Liver (tissue), 9 donors: Measurements from ENCODE around the gene FAM184A. TPM values are rescaled to one million over a fixed set of nuclear protein-coding genes. Genes with fewer than 3 reads are reported as not detected.

Source experiments
- DNase-seq: peaks from one replicate; pipeline ENCODE4 v3.0.0-alpha.2; 2017; ENCODE audit warnings: low spot score
- H3K27ac ChIP-seq, 2 donors: one replicate each; pipeline ENCODE4 v1.7.0; 2013; ENCODE audit warnings: inconsistent platforms in 2 of 2, low read length in 2 of 2, control low read depth in 1 of 2, low read depth in 1 of 2, mild to moderate bottlenecking in 1 of 2
- H3K27me3 ChIP-seq, 4 donors: one replicate each; pipeline versions ENCODE4 v1.6.1 to v1.7.0; 2013; ENCODE audit warnings: low read length in 3 of 4, inconsistent platforms in 1 of 4, mild to moderate bottlenecking in 1 of 4, moderate library complexity in 1 of 4; ENCODE audit not compliant: control insufficient read depth in 4 of 4, insufficient read depth in 4 of 4
- H3K36me3 ChIP-seq, 4 donors: one replicate each; pipeline versions ENCODE4 v1.6.1 to v1.7.0; 2013; ENCODE audit warnings: low read length in 3 of 4, mild to moderate bottlenecking in 3 of 4, low read depth in 1 of 4, moderate library complexity in 1 of 4; ENCODE audit not compliant: control insufficient read depth in 4 of 4, insufficient read depth in 3 of 4
- H3K4me1 ChIP-seq, 4 donors: one replicate each; pipeline versions ENCODE4 v1.6.1 to v1.7.0; 2013; ENCODE audit warnings: low read length in 3 of 4, mild to moderate bottlenecking in 3 of 4, moderate library complexity in 1 of 4; ENCODE audit not compliant: control insufficient read depth in 4 of 4, insufficient read depth in 4 of 4
- H3K4me3 ChIP-seq, 3 donors: one replicate each; pipeline versions ENCODE4 v1.6.1 to v1.7.0; 2013; ENCODE audit warnings: low read length in 3 of 3, control low read depth in 1 of 3, low read depth in 1 of 3, mild to moderate bottlenecking in 1 of 3
- H3K9ac ChIP-seq, 2 donors: one replicate each; pipeline ENCODE4 v1.7.0; 2013; ENCODE audit warnings: low read length in 2 of 2, mild to moderate bottlenecking in 2 of 2, moderate library complexity in 2 of 2, control low read depth in 1 of 2, low read depth in 1 of 2
- H3K9me3 ChIP-seq, 4 donors: one replicate each; pipeline versions ENCODE4 v1.6.1 to v1.7.0; 2013; ENCODE audit warnings: low read length in 3 of 4; ENCODE audit not compliant: control insufficient read depth in 4 of 4
- EGR1 ChIP-seq, 2 donors: IDR thresholded peaks; 2 replicates each; pipeline ENCODE4 v1.6.1; 2016 to 2018; ENCODE audit warnings: antibody characterized with exemption in 2 of 2, low read depth in 2 of 2
- FOXA1 ChIP-seq: IDR thresholded peaks from 2 replicates; pipeline ENCODE4 v1.6.1; 2016; ENCODE audit warnings: antibody characterized with exemption
- FOXA2 ChIP-seq: IDR thresholded peaks from 2 replicates; pipeline ENCODE4 v1.6.1; 2016; ENCODE audit warnings: antibody characterized with exemption
- GABPA ChIP-seq, 2 donors: IDR thresholded peaks in 1 of 2; conservative IDR thresholded peaks in 1 of 2; 2 replicates each; pipeline ENCODE4 v1.6.1; 2016; ENCODE audit warnings: antibody characterized with exemption in 2 of 2, mild to moderate bottlenecking in 1 of 2, moderate library complexity in 1 of 2
- HNF4A ChIP-seq, 2 donors: conservative IDR thresholded peaks; 2 replicates each; pipeline ENCODE4 v1.6.1; 2016; ENCODE audit warnings: antibody characterized with exemption in 2 of 2, mild to moderate bottlenecking in 2 of 2
- HNF4G ChIP-seq: IDR thresholded peaks from 2 replicates; pipeline ENCODE4 v1.6.1; 2016; ENCODE audit warnings: antibody characterized with exemption
- JUND ChIP-seq, 2 donors: IDR thresholded peaks; 2 replicates each; pipeline ENCODE4 v1.6.1; 2016; ENCODE audit warnings: antibody characterized with exemption in 2 of 2
- NR2F2 ChIP-seq: IDR thresholded peaks from 2 replicates; pipeline ENCODE4 v1.6.1; 2016; ENCODE audit warnings: antibody characterized with exemption
- RAD21 ChIP-seq, 2 donors: IDR thresholded peaks; 2 replicates each; pipeline ENCODE4 v1.6.1; 2016; ENCODE audit warnings: antibody characterized with exemption in 2 of 2, mild to moderate bottlenecking in 2 of 2
- RXRA ChIP-seq, 2 donors: IDR thresholded peaks; 2 replicates each; pipeline ENCODE4 v1.6.1; 2017 to 2018; ENCODE audit warnings: antibody characterized with exemption in 2 of 2, mild to moderate bottlenecking in 1 of 2
- SP1 ChIP-seq: IDR thresholded peaks from 2 replicates; pipeline ENCODE4 v1.6.1; 2018; ENCODE audit warnings: antibody characterized with exemption, mild to moderate bottlenecking
- TAF1 ChIP-seq: conservative IDR thresholded peaks from 2 replicates; pipeline ENCODE4 v1.6.1; 2016; ENCODE audit warnings: antibody characterized with exemption, mild to moderate bottlenecking
- YY1 ChIP-seq: IDR thresholded peaks from 2 replicates; pipeline ENCODE4 v1.6.1; 2016; ENCODE audit warnings: antibody characterized with exemption, mild to moderate bottlenecking
- WGBS: extraction: QIAGEN DNeasy Blood & Tissue Kit; methylation state at CpG from one replicate; pipeline ENCODE4 v1.1.7; 2013; 5-methylcytosine and 5-hydroxymethylcytosine counted together
- polyA plus RNA-seq, 2 donors: library from polyadenylated mRNA; stranded (reverse) in 1 of 2; unstranded in 1 of 2; fragments of 200-250 nt in 1 of 2; fragments of >200 nt in 1 of 2; fragmentation: Nextera tagmentation in 1 of 2; extraction: Ambion mirVana in 1 of 2; gene quantifications; one replicate each; pipeline versions ENCODE4 v1.2.1 to v1.2.3, GENCODE V29; 2013 to 2015
- total RNA-seq, 2 donors: library from RNA; depleted of rRNA; stranded (reverse); fragments of >200 nt; gene quantifications; one replicate each; pipeline ENCODE4 v1.2.3, GENCODE V29; 2014
- TF ChIP-seq, protein P1 (sequence below): IDR thresholded peaks from 2 replicates; pipeline ENCODE4 v1.6.1; 2016; ENCODE audit warnings: antibody characterized with exemption
- TF ChIP-seq, protein P2 (sequence below): fragments of 150-350 bp; IDR thresholded peaks from 2 replicates; pipeline ENCODE4 v1.5.1; 2017; ENCODE audit warnings: improper control_type of control experiment, low read depth, low read length; ENCODE audit not compliant: missing input control
- TF ChIP-seq, protein P3 (sequence below): IDR thresholded peaks from 2 replicates; pipeline ENCODE4 v1.6.1; 2016; ENCODE audit warnings: antibody characterized with exemption, mild to moderate bottlenecking
- TF ChIP-seq, protein P4 (sequence below): IDR thresholded peaks from 2 replicates; pipeline ENCODE4 v1.6.1; 2016; ENCODE audit warnings: antibody characterized with exemption
- TF ChIP-seq, protein P5 (sequence below): IDR thresholded peaks from 2 replicates; pipeline ENCODE4 v1.6.1; 2016; ENCODE audit warnings: antibody characterized with exemption
- donor health status: healthy.
- donor health status: healthy.
- donor health status: healthy.
- donor health status: healthy.
- donor health status: healthy.

Gene FAM184A
- total and polyA plus RNA-seq, 4 donors, result 1.0 to 7.4 (median 4.0) TPM

DNA sequence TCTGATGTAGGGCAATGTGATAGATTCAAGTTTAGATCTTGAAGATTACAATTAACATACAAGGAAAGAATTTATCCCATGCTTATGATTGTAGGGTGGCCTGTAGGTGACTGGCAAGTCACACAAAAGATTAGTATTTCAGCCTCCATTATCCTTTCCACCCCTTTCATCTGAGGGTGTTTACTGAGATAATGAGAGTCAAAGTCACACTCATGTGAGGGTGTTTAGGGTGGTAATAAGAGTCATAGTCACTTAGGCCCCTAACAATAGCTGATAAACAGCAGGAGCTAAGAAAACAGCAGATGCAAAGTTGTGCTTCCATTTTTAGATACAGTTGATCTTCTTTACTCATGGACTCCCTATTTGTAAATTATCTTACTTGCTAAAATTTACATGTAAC, 11.4 kb downstream of the FAM184A start:
- H3K4me1 ChIP-seq, result no peaks in the 10 kb centered on the region
- H3K4me3 ChIP-seq, result no peak overlapping the region
- no peaks in the 10 kb centered on the region for H3K27me3 ChIP-seq
- no peaks in the 10 kb centered on the region for H3K36me3 ChIP-seq
- TF ChIP-seq, protein P1, sequence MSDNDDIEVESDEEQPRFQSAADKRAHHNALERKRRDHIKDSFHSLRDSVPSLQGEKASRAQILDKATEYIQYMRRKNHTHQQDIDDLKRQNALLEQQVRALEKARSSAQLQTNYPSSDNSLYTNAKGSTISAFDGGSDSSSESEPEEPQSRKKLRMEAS, result no peak
- TF ChIP-seq GABPA (IDR thresholded peaks at IDR 0.05 in 1 of 2, conservative IDR thresholded peaks at IDR 0.05 in 1 of 2) (no peak), NR2F2 (no peak), FOXA2 (no peak), TAF1 (no peak), RXRA (IDR thresholded peaks at IDR 0.05) (no peak), HNF4A (conservative IDR thresholded peaks at IDR 0.05) (no peak), SP1 (no peak), YY1 (no peak), FOXA1 (no peak), EGR1 (IDR thresholded peaks at IDR 0.05; ENCODE audit: low read depth in 2 of 2) (no peak), RAD21 (IDR thresholded peaks at IDR 0.05) (no peak), HNF4G (no peak), JUND (IDR thresholded peaks at IDR 0.05) (no peak)
- TF ChIP-seq, protein P2, sequence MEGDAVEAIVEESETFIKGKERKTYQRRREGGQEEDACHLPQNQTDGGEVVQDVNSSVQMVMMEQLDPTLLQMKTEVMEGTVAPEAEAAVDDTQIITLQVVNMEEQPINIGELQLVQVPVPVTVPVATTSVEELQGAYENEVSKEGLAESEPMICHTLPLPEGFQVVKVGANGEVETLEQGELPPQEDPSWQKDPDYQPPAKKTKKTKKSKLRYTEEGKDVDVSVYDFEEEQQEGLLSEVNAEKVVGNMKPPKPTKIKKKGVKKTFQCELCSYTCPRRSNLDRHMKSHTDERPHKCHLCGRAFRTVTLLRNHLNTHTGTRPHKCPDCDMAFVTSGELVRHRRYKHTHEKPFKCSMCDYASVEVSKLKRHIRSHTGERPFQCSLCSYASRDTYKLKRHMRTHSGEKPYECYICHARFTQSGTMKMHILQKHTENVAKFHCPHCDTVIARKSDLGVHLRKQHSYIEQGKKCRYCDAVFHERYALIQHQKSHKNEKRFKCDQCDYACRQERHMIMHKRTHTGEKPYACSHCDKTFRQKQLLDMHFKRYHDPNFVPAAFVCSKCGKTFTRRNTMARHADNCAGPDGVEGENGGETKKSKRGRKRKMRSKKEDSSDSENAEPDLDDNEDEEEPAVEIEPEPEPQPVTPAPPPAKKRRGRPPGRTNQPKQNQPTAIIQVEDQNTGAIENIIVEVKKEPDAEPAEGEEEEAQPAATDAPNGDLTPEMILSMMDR, result no peak
- H3K9ac ChIP-seq, result no peak overlapping the region
- no peak for DNase-seq
- H3K9me3 ChIP-seq, result no peaks in the 10 kb centered on the region
- H3K27ac ChIP-seq, result no peak overlapping the region

DNA sequence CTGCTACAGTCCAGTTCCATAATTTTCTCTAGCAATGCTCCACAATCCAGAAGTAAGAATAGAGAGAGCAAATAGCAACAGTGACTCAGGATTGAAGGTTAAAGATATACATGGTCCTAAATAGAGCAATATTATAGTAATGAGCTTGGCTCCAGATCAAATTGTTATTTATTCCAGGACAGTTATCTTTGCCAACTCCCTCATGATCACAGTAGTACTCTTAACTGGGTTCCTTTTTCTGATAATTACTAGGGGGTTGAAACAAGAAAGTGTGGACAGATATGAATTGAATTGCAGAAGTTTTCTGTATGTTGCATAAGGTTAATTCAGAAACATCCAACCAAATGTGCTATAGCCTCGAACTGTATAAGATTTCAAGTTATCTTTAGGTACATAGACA, 11.9 kb downstream of the FAM184A start:
- no peak for TF ChIP-seq JUND (IDR thresholded peaks at IDR 0.05)
- no peak for TF ChIP-seq SP1
- TF ChIP-seq, protein P2, result no peak
- TF ChIP-seq, protein P3, sequence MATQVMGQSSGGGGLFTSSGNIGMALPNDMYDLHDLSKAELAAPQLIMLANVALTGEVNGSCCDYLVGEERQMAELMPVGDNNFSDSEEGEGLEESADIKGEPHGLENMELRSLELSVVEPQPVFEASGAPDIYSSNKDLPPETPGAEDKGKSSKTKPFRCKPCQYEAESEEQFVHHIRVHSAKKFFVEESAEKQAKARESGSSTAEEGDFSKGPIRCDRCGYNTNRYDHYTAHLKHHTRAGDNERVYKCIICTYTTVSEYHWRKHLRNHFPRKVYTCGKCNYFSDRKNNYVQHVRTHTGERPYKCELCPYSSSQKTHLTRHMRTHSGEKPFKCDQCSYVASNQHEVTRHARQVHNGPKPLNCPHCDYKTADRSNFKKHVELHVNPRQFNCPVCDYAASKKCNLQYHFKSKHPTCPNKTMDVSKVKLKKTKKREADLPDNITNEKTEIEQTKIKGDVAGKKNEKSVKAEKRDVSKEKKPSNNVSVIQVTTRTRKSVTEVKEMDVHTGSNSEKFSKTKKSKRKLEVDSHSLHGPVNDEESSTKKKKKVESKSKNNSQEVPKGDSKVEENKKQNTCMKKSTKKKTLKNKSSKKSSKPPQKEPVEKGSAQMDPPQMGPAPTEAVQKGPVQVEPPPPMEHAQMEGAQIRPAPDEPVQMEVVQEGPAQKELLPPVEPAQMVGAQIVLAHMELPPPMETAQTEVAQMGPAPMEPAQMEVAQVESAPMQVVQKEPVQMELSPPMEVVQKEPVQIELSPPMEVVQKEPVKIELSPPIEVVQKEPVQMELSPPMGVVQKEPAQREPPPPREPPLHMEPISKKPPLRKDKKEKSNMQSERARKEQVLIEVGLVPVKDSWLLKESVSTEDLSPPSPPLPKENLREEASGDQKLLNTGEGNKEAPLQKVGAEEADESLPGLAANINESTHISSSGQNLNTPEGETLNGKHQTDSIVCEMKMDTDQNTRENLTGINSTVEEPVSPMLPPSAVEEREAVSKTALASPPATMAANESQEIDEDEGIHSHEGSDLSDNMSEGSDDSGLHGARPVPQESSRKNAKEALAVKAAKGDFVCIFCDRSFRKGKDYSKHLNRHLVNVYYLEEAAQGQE, result no peak
- TF ChIP-seq RAD21 (IDR thresholded peaks at IDR 0.05), result no peak
- TF ChIP-seq, protein P4, sequence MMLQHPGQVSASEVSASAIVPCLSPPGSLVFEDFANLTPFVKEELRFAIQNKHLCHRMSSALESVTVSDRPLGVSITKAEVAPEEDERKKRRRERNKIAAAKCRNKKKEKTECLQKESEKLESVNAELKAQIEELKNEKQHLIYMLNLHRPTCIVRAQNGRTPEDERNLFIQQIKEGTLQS, result no peak
- TF ChIP-seq, protein P5, sequence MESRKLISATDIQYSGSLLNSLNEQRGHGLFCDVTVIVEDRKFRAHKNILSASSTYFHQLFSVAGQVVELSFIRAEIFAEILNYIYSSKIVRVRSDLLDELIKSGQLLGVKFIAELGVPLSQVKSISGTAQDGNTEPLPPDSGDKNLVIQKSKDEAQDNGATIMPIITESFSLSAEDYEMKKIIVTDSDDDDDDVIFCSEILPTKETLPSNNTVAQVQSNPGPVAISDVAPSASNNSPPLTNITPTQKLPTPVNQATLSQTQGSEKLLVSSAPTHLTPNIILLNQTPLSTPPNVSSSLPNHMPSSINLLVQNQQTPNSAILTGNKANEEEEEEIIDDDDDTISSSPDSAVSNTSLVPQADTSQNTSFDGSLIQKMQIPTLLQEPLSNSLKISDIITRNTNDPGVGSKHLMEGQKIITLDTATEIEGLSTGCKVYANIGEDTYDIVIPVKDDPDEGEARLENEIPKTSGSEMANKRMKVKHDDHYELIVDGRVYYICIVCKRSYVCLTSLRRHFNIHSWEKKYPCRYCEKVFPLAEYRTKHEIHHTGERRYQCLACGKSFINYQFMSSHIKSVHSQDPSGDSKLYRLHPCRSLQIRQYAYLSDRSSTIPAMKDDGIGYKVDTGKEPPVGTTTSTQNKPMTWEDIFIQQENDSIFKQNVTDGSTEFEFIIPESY, result no peak
- WGBS, result 90% methylated on average over 1 of the region's 1 CpG

More for the DNA sequence above, 11.9 kb downstream of the FAM184A start:
- no peak overlapping the region for H3K4me3 ChIP-seq
- H3K9me3 ChIP-seq, result no peaks in the 10 kb centered on the region
- no peaks in the 10 kb centered on the region for H3K4me1 ChIP-seq
- H3K9ac ChIP-seq, result no peak overlapping the region
- no peak for DNase-seq
- H3K27me3 ChIP-seq, result no peaks in the 10 kb centered on the region
- no peaks in the 10 kb centered on the region for H3K36me3 ChIP-seq
- H3K27ac ChIP-seq, result no peak overlapping the region
